GM12872 (cell line): ENCODE data around the gene MGMT.

Experiments used
- CTCF ChIP-seq: IDR thresholded peaks from 3 replicates; pipeline ENCODE4 v1.5.1; 2011; ENCODE audit warnings: low read depth, mild to moderate bottlenecking, low read length, moderate library complexity; ENCODE audit not compliant: insufficient read depth

MGMT gene

DNA sequence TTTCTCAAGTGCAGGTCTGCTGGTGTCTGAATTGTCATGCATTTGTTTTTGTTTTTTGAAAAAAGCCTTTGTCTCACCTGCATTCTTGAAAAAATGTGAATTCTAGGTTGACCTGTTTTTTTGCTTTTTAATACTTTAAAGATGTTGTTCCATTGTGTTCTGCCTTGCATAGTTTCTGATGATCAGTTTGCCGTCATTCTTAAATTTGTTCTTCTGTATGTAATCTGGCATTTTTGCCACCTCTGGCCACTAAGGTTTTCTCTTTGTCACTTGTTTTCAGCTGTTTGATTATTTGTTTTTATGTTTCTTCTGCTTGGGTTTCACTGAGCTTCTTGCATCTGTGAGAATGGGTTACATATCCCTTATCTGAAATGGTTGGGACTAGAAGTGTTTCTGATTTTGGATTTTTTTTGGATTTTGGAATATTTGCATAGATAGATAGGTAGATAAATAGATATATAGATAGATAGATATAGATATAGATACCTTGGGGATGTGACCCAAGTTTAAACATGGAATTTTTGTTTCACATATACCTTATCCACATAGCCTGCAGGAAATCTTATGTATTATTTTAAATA, 16.5 kb downstream of the MGMT start:
- no peak for TF ChIP-seq CTCF

DNA sequence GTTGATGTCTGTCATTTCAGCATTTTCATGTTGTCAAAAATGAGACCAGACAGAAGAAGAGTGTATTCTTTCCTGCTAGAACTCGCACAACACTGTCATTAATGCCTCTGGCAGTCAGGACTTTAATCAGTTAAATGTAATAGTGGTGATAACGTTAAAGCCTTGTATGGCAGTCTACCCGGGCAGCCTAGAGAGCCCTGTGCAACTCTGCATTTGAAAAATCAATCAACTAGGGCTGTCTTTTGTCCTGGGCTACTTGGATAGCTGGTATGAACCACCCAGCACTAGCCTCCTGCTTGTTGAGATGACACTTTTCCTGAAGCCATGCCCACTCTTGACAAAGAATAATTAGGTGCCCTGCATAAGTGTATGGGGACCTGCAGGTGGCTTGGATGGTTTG, 19.8 kb downstream of the MGMT start:
- no peak for TF ChIP-seq CTCF

DNA sequence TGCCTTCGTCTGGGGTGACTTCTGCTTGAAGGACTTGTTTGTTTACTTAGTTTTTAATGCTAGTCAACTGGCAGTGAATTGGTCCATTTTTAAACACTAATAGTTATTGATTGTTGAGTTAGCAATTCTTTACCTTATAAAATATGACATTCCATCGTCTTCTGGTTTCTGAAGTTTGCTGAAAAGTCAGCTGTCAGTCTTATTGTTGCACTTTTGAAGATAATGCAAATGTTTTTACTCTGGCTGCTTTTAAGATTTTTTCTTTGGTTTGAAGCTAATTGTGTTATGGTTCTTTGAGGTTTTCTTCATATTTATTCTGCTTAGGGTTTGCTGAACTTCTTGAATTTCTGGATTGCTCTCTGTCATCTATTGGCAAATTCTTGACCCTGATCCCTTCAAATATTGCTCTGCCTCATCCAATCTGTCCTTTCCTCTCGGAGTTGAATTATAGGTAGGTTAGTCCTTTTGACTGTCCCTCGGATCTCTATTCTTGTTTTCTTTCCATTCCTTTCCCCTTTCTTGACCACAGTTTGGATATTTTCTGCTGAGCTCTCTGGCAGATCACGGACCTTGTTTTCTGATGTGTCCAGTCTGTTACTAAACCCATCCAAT, 24.2 kb downstream of the MGMT start:
- no peak for TF ChIP-seq CTCF

DNA sequence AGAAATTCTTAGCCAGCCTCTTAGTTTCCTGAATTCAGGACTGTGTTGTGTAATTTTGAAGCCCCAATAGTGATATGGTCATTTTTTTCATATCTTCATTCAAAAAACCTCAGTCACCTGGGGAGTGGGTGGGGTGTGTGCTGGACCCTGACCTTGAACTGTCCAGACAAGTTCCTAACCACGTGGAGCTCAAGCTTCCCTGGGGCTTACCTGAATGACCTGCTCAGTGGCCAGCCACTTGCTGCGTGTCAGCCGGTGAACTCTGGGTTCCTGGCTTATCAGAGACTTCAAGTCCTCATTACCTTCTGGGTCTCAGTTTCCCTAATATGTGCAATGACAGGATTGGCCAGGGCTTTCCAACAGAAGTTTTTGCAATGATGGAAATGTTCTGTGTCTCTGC, 27.1 kb downstream of the MGMT start:
- TF ChIP-seq CTCF: no peak

GRCh38 chr10:129494740-129495139, 27.7 kb downstream of the MGMT start:
- TF ChIP-seq CTCF: no peak

GRCh38 chr10:129495256-129495655, 28.2 kb downstream of the MGMT start:
- no peak for TF ChIP-seq CTCF

DNA sequence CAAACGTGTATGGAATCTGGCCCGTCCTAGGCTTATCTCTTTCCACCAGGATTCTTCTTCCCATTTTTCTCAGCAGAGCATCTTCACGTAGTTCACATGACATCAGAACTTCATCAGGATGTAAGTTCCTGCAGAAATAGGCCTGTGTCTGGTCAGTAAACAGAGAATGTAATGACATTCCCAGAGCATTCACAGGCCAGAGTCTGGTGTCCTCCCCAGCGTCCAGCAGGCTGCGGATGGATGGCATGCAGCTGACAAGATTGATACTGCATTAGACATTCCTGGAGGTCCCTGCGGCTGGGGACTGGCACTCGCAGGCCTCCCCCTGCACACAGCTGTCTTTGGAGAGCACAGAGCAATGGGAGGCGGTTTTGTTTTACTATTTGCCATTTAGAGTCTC, 28.7 kb downstream of the MGMT start:
- no peak for TF ChIP-seq CTCF
